ENCODE data around the gene PLTP.
"Not testable (repeated sequence)": the region's sequence is repeated elsewhere in the genome, so short reads cannot be mapped to it uniquely, and the experiment has no call there.

PLTP gene

GRCh38 chr20:45911486-45912343 lies at the start of gene PLTP:
PLTP (minus strand) TSS chr20:45912155; CDS start chr20:45911452, 703 bp downstream.
- DNase-seq (ENCODE audit: low spot score) = no peak

GRCh38 chr20:45959956-45960630 lies 48.1 kb upstream of the PLTP start:
- no peak for DNase-seq (ENCODE audit: low spot score)

GRCh38 chr20:45959126-45959525 lies 47.2 kb upstream of the PLTP start:
- DNase-seq (ENCODE audit: low spot score) = no peak

GRCh38 chr20:45958593-45958992 lies 46.6 kb upstream of the PLTP start:
- DNase-seq (ENCODE audit: low spot score) = no peak

- DNase-seq (ENCODE audit: low spot score) = no peak
These were observed 45.3 kb upstream of the PLTP start for GRCh38 chr20:45957021-45957941.

GRCh38 chr20:45956326-45956725 lies 44.4 kb upstream of the PLTP start:
- DNase-seq (ENCODE audit: low spot score) = not testable (repeated sequence)

GRCh38 chr20:45953672-45954071 lies 41.7 kb upstream of the PLTP start:
- DNase-seq (ENCODE audit: low spot score) = no peak

GRCh38 chr20:45952861-45953260 lies 40.9 kb upstream of the PLTP start:
- no peak for DNase-seq (ENCODE audit: low spot score)

- no peak for DNase-seq (ENCODE audit: low spot score)
These were observed 40.2 kb upstream of the PLTP start for GRCh38 chr20:45951925-45952834.

- no peak for DNase-seq (ENCODE audit: low spot score)
These were observed 38.3 kb upstream of the PLTP start for GRCh38 chr20:45950330-45950646.

GRCh38 chr20:45949542-45950329 lies 37.8 kb upstream of the PLTP start:
- DNase-seq (ENCODE audit: low spot score) = no peak

- no peak for DNase-seq (ENCODE audit: low spot score)
These were observed 37.0 kb upstream of the PLTP start for GRCh38 chr20:45948742-45949541.

GRCh38 chr20:45948261-45948733 lies 36.3 kb upstream of the PLTP start:
- DNase-seq (ENCODE audit: low spot score) = no peak

GRCh38 chr20:45947110-45947866 lies 35.3 kb upstream of the PLTP start:
- DNase-seq (ENCODE audit: low spot score) = no peak

- DNase-seq (ENCODE audit: low spot score) = no peak
These were observed 34.4 kb upstream of the PLTP start for GRCh38 chr20:45946149-45946970.

- DNase-seq (ENCODE audit: low spot score) = no peak
These were observed 33.8 kb upstream of the PLTP start for GRCh38 chr20:45945678-45946148.

GRCh38 chr20:45944965-45945677 lies 33.2 kb upstream of the PLTP start:
- no peak for DNase-seq (ENCODE audit: low spot score)
